Uterus (tissue), 4 donors: ENCODE measurements around the gene CACHD1. TPM values are rescaled to one million over a fixed set of nuclear protein-coding genes. Genes with fewer than 3 reads are reported as not detected.

Experiments used
- DNase-seq, 2 donors: peaks; one replicate each; pipeline ENCODE4 v3.0.0-alpha.2; 2019 to 2020
- H3K27ac ChIP-seq, 2 donors: fragments of 200-600 bp; sonication (generic); 1 replicate in 1 of 2; 2 replicates in 1 of 2; pipeline ENCODE4 v1.5.1; 2016 to 2018
- H3K27me3 ChIP-seq, 2 donors: fragments of 200-600 bp; sonication (generic); one replicate each; pipeline ENCODE4 v1.5.1; 2018 to 2019; ENCODE audit warnings: control low read depth in 1 of 2
- H3K36me3 ChIP-seq, 2 donors: fragments of 200-600 bp; sonication (generic); one replicate each; pipeline ENCODE4 v1.5.1; 2019; ENCODE audit warnings: control low read depth in 1 of 2
- H3K4me1 ChIP-seq, 2 donors: fragments of 200-600 bp; sonication (generic); one replicate each; pipeline ENCODE4 v1.5.1; 2018 to 2019; ENCODE audit warnings: control low read depth in 1 of 2
- H3K4me3 ChIP-seq, 2 donors: fragments of 200-600 bp; sonication (generic); 1 replicate in 1 of 2; 2 replicates in 1 of 2; pipeline ENCODE4 v1.5.1; 2018 to 2019; ENCODE audit warnings: mild to moderate bottlenecking in 1 of 2
- H3K9me3 ChIP-seq, 2 donors: fragments of 200-600 bp; sonication (generic); one replicate each; pipeline ENCODE4 v1.5.1; 2019; ENCODE audit warnings: control low read depth in 1 of 2
- CTCF ChIP-seq, 4 experiments: fragments of 200-600 bp in 2 of 4; fragments of 450-650 bp in 2 of 4; sonication (generic) in 2 of 4; IDR thresholded peaks; one replicate each; pipeline ENCODE4 v1.5.1; 2016 to 2019; ENCODE audit warnings: antibody characterized with exemption in 4 of 4, mild to moderate bottlenecking in 2 of 4, moderate library complexity in 1 of 4
- POLR2A ChIP-seq, 2 donors: fragments of 450-650 bp; IDR thresholded peaks; one replicate each; pipeline ENCODE4 v1.6.1; 2016; ENCODE audit warnings: antibody characterized with exemption in 2 of 2, mild to moderate bottlenecking in 1 of 2, moderate library complexity in 1 of 2
- intact Hi-C: fragments of 100-400 bp; cut with DNase I; formaldehyde crosslinking; loops from one replicate; pipeline ENCODE4 v1.15.1; 2023; ENCODE audit warnings: low total_unique reads
- total RNA-seq, 4 donors: library from RNA; depleted of rRNA in 3 of 4; stranded (reverse); fragments of >200 nt in 3 of 4; gene quantifications; one replicate each; pipeline versions ENCODE4 v1.1.0 to v1.2.4, GENCODE V29; 2014 to 2023
- donor health status: DM: yes; HTN: yes; CAD: no.

Gene CACHD1
- total RNA-seq, 4 donors from 2014 or later = 19.2 to 39.9 (median 28.8) TPM

GRCh38 chr1:64685217-64685616 lies 215.3 kb downstream of the CACHD1 start:
- H3K4me1 ChIP-seq = no peaks in the 10 kb centered on the region
- DNase-seq = no peak
- no peaks in the 10 kb centered on the region for H3K36me3 ChIP-seq
- no peak overlapping the region for H3K27ac ChIP-seq
- no peaks in the 10 kb centered on the region for H3K9me3 ChIP-seq
- TF ChIP-seq CTCF (IDR thresholded peaks at IDR 0.05) (no peak), POLR2A (IDR thresholded peaks at IDR 0.05) (no peak)
- no peak overlapping the region for H3K4me3 ChIP-seq
- intact Hi-C loops = loop anchor here (10.0 kb wide), 1 partner anchor 140 kb away; no protein-coding TSS in a partner anchor
- H3K27me3 ChIP-seq = no peaks in the 10 kb centered on the region

- H3K36me3 ChIP-seq = no peaks in the 10 kb centered on the region
- H3K4me3 ChIP-seq = no peak overlapping the region
- H3K27me3 ChIP-seq = no peaks in the 10 kb centered on the region
- no peak for DNase-seq
- TF ChIP-seq CTCF (IDR thresholded peaks at IDR 0.05) = no peak
- no peak for TF ChIP-seq POLR2A (IDR thresholded peaks at IDR 0.05)
- H3K4me1 ChIP-seq = no peaks in the 10 kb centered on the region
- no peaks in the 10 kb centered on the region for H3K9me3 ChIP-seq
- intact Hi-C loops = loop anchor here (10.0 kb wide), 1 partner anchor 139 kb away; no protein-coding TSS in a partner anchor
- no peak overlapping the region for H3K27ac ChIP-seq
Observed at GRCh38 chr1:64685765-64686341, 215.9 kb downstream of the CACHD1 start.

- Histone ChIP-seq H3K27ac (peak overlapping the region in 1 of 2 donors; percentile 19), H3K9me3 (no peaks in the 10 kb centered on the region), H3K36me3 (no peaks in the 10 kb centered on the region), H3K4me3 (no peak overlapping the region), H3K27me3 (no peaks in the 10 kb centered on the region), H3K4me1 (no peaks in the 10 kb centered on the region)
- TF ChIP-seq POLR2A (IDR thresholded peaks at IDR 0.05) (no peak), CTCF (IDR thresholded peaks at IDR 0.05) (peak; percentile 59 to 76 (median 70))
- intact Hi-C loops = loop anchor here (10.0 kb wide), 1 partner anchor 138 kb away; no protein-coding TSS in a partner anchor
- no peak for DNase-seq
Observed at GRCh38 chr1:64686828-64687724, 217.1 kb downstream of the CACHD1 start.

GRCh38 chr1:64687725-64688327 lies 217.9 kb downstream of the CACHD1 start:
- H3K9me3 ChIP-seq = no peaks in the 10 kb centered on the region
- no peaks in the 10 kb centered on the region for H3K36me3 ChIP-seq
- no peak overlapping the region for H3K27ac ChIP-seq
- DNase-seq = peak in 1 of 2 donors; percentile 28
- intact Hi-C loops = loop anchor here (10.0 kb wide), 1 partner anchor 137 kb away; no protein-coding TSS in a partner anchor
- no peak overlapping the region for H3K4me3 ChIP-seq
- TF ChIP-seq POLR2A (IDR thresholded peaks at IDR 0.05) (no peak), CTCF (IDR thresholded peaks at IDR 0.05) (no peak)
- no peaks in the 10 kb centered on the region for H3K27me3 ChIP-seq
- H3K4me1 ChIP-seq = no peaks in the 10 kb centered on the region
